Spleen (tissue), 11 donors: ENCODE results near the gene PLPP2. TPM values are rescaled to one million over a fixed set of nuclear protein-coding genes. Genes with fewer than 3 reads are reported as not detected.

ENCODE experiments used
- DNase-seq: peaks from one replicate; pipeline ENCODE4 v3.0.0-alpha.2; 2020
- H3K27ac ChIP-seq, 8 donors: fragments of 200-600 bp; sonication (generic) in 7 of 8; 1 replicate in 4 of 8; 2 replicates in 4 of 8; pipeline versions ENCODE4 v1.5.0 to v1.8.0; 2016 to 2021; ENCODE audit warnings: inconsistent platforms in 4 of 8, mild to moderate bottlenecking in 4 of 8, moderate library complexity in 1 of 8
- H3K27me3 ChIP-seq, 7 donors: fragments of 200-600 bp; sonication (generic) in 6 of 7; replicated peaks in 1 of 7; 1 replicate in 4 of 7; 2 replicates in 3 of 7; pipeline versions ENCODE4 v1.5.0 to v1.8.0; 2016 to 2021; ENCODE audit warnings: inconsistent platforms in 3 of 7, mild to moderate bottlenecking in 1 of 7
- H3K36me3 ChIP-seq, 6 donors: fragments of 200-600 bp; sonication (generic) in 5 of 6; 1 replicate in 4 of 6; 2 replicates in 2 of 6; pipeline versions ENCODE4 v1.5.0 to v1.8.0; 2016 to 2021; ENCODE audit warnings: inconsistent platforms in 2 of 6
- H3K4me1 ChIP-seq, 6 donors: fragments of 200-600 bp; sonication (generic) in 5 of 6; 1 replicate in 3 of 6; 2 replicates in 3 of 6; pipeline versions ENCODE4 v1.5.0 to v1.8.0; 2016 to 2021; ENCODE audit warnings: inconsistent platforms in 3 of 6
- H3K4me3 ChIP-seq, 8 donors: fragments of 200-600 bp; sonication (generic) in 7 of 8; 1 replicate in 4 of 8; 2 replicates in 4 of 8; pipeline versions ENCODE4 v1.5.0 to v1.8.0; 2016 to 2021; ENCODE audit warnings: inconsistent platforms in 4 of 8, mild to moderate bottlenecking in 4 of 8, moderate library complexity in 2 of 8
- H3K9me3 ChIP-seq, 8 donors: fragments of 200-600 bp; sonication (generic) in 7 of 8; 1 replicate in 4 of 8; 2 replicates in 4 of 8; pipeline versions ENCODE4 v1.5.0 to v1.8.0; 2016 to 2021; ENCODE audit warnings: inconsistent platforms in 4 of 8
- POLR2A ChIP-seq, 3 donors: fragments of 450-650 bp; IDR thresholded peaks; one replicate each; pipeline ENCODE4 v1.5.1; 2017; ENCODE audit warnings: antibody characterized with exemption in 3 of 3, mild to moderate bottlenecking in 1 of 3
- POLR2AphosphoS5 ChIP-seq, 3 donors: sonication (generic); formaldehyde crosslinking; IDR thresholded peaks; one replicate each; pipeline ENCODE4 v1.5.1; 2017; ENCODE audit warnings: antibody characterized with exemption in 3 of 3
- whole genome bisulfite sequencing, 5 donors: extraction: QIAGEN DNeasy Blood & Tissue Kit in 3 of 5; methylation state at CpG; one replicate each; pipeline versions ENCODE4 v1.1.5 to v1.1.7; 2013 to 2018; 5-methylcytosine and 5-hydroxymethylcytosine counted together
- intact Hi-C: fragments of 100-400 bp; cut with DNase I; formaldehyde crosslinking; loops from one replicate; pipeline ENCODE4 v1.15.0; 2023; ENCODE audit warnings: low total_unique reads
- polyA plus RNA-seq, 3 donors: library from polyadenylated mRNA; stranded (reverse); fragments of 200-250 nt; gene quantifications; one replicate each; pipeline ENCODE4 v1.2.1, GENCODE V29; 2013
- total RNA-seq, 7 donors: library from RNA; depleted of rRNA in 3 of 7; stranded (reverse); fragments of >200 nt in 3 of 7; fragmentation: NEBNext Ultra II Directional in 4 of 7; extraction: Animal tissue kit (Norgen Biotek cat#: 25700) in 4 of 7; gene quantifications; one replicate each; pipeline versions ENCODE4 v1.1.0 to v1.2.1, GENCODE V29; 2016 to 2021
- TF ChIP-seq, protein P1 (sequence below), 11 experiments: fragments of 200-600 bp in 7 of 11; fragments of 450-650 bp in 4 of 11; sonication (generic) in 4 of 11; IDR thresholded peaks in 8 of 11; conservative IDR thresholded peaks in 3 of 11; 1 replicate in 7 of 11; 2 replicates in 4 of 11; pipeline versions ENCODE4 v1.4.0 to v1.8.0; 2016 to 2021; ENCODE audit warnings: antibody characterized with exemption in 11 of 11, inconsistent platforms in 4 of 11, mild to moderate bottlenecking in 1 of 11
- donor health status: healthy with polysubstance abuse.
- donor health status: DM: no; HTN: no; CAD: no; lungs with moderate emphysema.
- donor health status: DM: no; HTN: no; CAD: no.
- donor health status: Bipolar disorder and iron deficiency.
- donor health status: healthy.
- donor health status: DM: no; HTN: no; CAD: no.
- donor health status: DM: yes; HTN: yes; CAD: no.

The PLPP2 gene
- total and polyA plus RNA-seq, 10 donors, result 1.2 to 27.7 (median 4.1) TPM

DNA sequence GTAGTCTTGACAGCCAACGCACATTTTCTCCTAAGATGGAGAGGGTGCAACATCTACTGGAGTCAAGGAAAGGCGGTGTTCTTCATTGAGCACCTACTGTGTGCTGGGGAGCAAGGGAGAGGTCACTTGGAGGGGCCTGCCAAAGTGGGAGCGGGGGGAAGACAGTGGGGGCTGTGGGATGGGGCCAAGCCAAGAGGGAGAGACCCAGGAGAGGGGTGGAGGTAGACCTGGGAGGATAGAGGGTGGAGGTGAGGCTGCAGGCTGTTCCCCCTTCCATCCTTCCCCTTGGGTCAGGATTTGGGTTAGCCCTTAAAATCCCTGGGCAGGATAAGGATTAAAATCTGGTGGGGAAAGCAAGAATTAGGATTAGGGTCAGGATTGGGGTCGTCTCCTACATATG is 1.7 kb upstream of the PLPP2 start:
- 80 to 98% (median 90%) methylated on average over 4 of the region's 4 CpGs for WGBS, 5 donors

DNA sequence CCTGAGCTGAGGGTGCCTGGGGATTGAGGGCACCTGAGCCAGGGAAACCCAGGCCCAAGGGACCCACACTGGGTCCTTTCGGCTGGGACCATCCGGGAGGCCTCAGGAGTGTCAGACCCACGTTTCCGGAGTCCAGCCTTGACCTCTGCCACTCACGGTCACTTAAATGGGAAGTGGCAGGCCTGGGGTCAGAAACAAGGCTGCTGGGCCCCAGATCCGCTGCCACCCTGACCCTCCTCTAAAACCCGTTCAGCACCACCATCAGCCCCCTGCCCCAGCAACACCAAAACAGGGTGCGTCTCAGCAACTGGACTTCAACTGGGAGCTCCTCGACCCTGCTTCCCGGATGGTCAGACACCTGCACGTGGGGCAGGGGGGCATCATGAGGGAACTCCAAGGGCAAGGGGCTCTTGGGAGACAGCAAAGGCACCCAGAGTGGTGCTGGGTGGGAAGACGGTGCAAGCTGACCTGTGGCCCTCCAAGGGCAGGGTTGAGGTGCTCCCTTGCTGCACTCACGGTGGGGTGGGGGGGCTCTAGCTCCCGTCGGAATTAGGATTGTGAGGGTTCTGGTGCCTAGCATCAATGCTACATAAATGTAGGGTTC is 1.2 kb upstream of the PLPP2 start:
- intact Hi-C loops, result no loop called here
- Histone ChIP-seq H3K4me1 (peaks cover 9 to 54% (median 36%) of the 10 kb centered on the region in 6 donors), H3K27ac (peak overlapping the region in 1 of 8 donors; percentile 73), H3K36me3 (no peaks in the 10 kb centered on the region), H3K4me3 (no peak overlapping the region), H3K9me3 (no peaks in the 10 kb centered on the region), H3K27me3 (peaks cover 4 to 90% (median 50%) of the 10 kb centered on the region in 7 donors)
- no peak for DNase-seq
- TF ChIP-seq POLR2AphosphoS5 (IDR thresholded peaks at IDR 0.05) (no peak), POLR2A (IDR thresholded peaks at IDR 0.05) (no peak)
- TF ChIP-seq, protein P1, sequence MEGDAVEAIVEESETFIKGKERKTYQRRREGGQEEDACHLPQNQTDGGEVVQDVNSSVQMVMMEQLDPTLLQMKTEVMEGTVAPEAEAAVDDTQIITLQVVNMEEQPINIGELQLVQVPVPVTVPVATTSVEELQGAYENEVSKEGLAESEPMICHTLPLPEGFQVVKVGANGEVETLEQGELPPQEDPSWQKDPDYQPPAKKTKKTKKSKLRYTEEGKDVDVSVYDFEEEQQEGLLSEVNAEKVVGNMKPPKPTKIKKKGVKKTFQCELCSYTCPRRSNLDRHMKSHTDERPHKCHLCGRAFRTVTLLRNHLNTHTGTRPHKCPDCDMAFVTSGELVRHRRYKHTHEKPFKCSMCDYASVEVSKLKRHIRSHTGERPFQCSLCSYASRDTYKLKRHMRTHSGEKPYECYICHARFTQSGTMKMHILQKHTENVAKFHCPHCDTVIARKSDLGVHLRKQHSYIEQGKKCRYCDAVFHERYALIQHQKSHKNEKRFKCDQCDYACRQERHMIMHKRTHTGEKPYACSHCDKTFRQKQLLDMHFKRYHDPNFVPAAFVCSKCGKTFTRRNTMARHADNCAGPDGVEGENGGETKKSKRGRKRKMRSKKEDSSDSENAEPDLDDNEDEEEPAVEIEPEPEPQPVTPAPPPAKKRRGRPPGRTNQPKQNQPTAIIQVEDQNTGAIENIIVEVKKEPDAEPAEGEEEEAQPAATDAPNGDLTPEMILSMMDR (IDR thresholded peaks at IDR 0.05 in 8 of 11, conservative IDR thresholded peaks at IDR 0.05 in 3 of 11), result no peak
- 74 to 81% (median 78%) methylated on average over 12 to 15 of the region's 15 CpGs for WGBS, 5 donors

More for the DNA sequence above, 1.7 kb upstream of the PLPP2 start:
- H3K4me1 ChIP-seq, result peaks cover 9 to 54% (median 36%) of the 10 kb centered on the region in 6 donors
- no peak overlapping the region for H3K27ac ChIP-seq
- no peak for DNase-seq
- H3K36me3 ChIP-seq, result no peaks in the 10 kb centered on the region
- TF ChIP-seq, protein P1 (IDR thresholded peaks at IDR 0.05 in 8 of 11, conservative IDR thresholded peaks at IDR 0.05 in 3 of 11), result no peak
- TF ChIP-seq POLR2A (IDR thresholded peaks at IDR 0.05), result no peak
- no peak for TF ChIP-seq POLR2AphosphoS5 (IDR thresholded peaks at IDR 0.05)
- no peaks in the 10 kb centered on the region for H3K9me3 ChIP-seq
- H3K4me3 ChIP-seq, result no peak overlapping the region
- intact Hi-C loops, result no loop called here
- H3K27me3 ChIP-seq, result peaks cover 4 to 85% (median 50%) of the 10 kb centered on the region in 7 donors

DNA sequence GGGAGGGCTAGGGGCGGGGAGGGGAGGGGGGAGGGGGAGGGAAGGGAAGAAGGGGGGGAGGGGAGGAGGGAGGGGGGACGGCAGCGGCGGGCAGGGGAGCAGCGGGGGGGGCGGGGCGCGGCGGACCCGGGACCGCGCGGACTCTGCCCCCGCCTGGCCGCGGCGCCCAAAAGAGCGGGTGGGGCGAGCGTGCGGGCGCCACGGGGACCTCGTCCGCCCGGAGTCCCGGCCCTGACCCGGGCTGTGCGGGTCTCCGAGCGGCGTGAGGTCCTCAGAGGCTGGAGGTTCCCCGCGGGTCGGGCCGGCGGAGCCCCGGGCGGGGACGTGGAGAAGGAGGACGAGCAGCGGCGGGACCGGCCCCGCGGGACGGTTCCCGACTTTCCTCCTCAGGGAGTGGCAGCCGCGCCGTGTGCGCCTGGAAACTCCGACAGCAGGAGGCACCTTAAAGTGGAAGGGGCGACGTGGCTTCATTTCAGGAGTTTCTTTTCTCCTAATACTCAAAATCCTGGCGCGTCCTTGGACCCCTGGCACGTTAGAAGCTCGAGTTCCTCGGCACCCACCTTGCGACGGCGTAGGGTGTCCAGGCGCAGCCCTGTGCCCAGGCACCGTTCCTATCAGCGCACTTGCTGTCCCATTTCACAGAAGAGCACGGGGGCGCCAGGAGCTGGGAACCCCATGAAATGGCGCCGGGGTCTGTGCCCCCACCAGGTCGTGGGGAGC is 518 bp upstream of the PLPP2 start:
- DNase-seq, result no peak
- H3K4me1 ChIP-seq, result peaks cover 9 to 53% (median 36%) of the 10 kb centered on the region in 6 donors
- H3K9me3 ChIP-seq, result no peaks in the 10 kb centered on the region
- WGBS, 5 donors, result 11 to 50% (median 30%) methylated on average over 34 to 67 of the region's 71 CpGs
- H3K27ac ChIP-seq, result peak overlapping the region in 1 of 8 donors; percentile 73
- H3K4me3 ChIP-seq, result peak overlapping the region in 3 of 8 donors; percentile 9 to 67 (median 25)
- TF ChIP-seq POLR2A (IDR thresholded peaks at IDR 0.05) (no peak), POLR2AphosphoS5 (IDR thresholded peaks at IDR 0.05) (no peak)
- TF ChIP-seq, protein P1 (IDR thresholded peaks at IDR 0.05 in 8 of 11, conservative IDR thresholded peaks at IDR 0.05 in 3 of 11), result no peak
- H3K36me3 ChIP-seq, result no peaks in the 10 kb centered on the region
- intact Hi-C loops, result no loop called here
- H3K27me3 ChIP-seq, result peaks cover 4 to 94% (median 50%) of the 10 kb centered on the region in 7 donors
